GM19238 (cell line): ENCODE data around the gene VSIG8.
"Not testable (repeated sequence)": the region's sequence is repeated elsewhere in the genome, so short reads cannot be mapped to it uniquely, and the experiment has no call there.

ENCODE experiments used
- DNase-seq: peaks from one replicate; pipeline ENCODE4 v3.0.0; 2011; ENCODE audit warnings: low spot score; ENCODE audit not compliant: insufficient read length

The VSIG8 gene, protein sequence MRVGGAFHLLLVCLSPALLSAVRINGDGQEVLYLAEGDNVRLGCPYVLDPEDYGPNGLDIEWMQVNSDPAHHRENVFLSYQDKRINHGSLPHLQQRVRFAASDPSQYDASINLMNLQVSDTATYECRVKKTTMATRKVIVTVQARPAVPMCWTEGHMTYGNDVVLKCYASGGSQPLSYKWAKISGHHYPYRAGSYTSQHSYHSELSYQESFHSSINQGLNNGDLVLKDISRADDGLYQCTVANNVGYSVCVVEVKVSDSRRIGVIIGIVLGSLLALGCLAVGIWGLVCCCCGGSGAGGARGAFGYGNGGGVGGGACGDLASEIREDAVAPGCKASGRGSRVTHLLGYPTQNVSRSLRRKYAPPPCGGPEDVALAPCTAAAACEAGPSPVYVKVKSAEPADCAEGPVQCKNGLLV

DNA sequence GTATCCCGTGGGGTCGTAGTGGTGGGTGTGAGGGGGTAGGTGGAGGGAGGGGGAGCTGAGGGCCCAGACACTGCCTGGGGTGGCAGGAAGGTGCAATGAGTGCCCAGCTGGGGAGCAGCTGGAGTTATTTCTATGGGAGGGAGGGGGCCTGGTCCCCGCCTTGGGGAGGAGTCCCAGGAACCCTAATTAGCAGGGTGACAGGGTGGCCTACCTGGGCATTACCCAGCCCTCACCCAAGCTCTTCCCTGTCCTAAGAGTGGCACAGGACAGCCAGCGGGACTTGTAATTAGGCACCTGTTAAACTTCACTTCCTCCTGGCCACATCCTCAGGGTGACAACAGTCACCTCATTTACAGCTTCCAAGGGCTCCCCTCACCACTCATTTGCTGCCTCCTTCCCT is at the start of gene VSIG8:
VSIG8 (minus strand) TSS at position 101 of the 400 bp plus-strand sequence. CDS start 136 bp downstream, outside the sequence.
- no peak for DNase-seq

DNA sequence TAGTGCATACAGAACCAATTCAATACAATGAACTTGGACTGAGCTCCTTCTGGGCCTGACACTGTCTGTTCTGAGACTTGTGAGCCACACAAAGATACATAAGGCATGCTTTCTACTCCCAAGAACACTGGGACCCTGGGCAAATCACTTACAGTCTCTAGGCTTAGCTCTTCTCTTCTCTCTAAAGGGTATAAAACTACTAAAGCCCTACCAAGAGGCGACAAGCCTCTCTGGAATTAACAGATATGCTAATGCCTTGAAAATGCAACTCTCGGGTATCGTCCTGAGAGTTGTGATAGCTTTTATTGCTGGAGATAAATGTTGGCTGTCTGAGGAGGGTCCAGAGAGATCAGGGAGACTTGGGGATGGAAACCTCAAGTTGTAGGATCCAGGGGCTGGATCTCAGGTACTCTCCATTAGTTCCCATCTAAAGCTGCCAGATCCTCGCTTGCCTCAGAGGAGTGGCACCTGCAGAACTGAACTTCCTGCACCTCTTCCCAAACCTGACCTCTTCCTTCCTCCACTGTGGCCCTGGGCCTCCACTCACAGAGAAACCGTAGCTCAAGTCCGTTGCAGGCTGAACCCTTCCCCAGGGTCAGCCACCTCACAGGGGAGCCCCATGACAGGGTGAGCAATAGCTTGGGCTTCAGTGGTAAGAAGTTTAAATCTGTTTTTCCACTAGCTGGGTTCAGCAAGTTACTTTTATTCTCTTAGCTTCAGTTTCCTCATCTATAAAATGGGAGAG is 49.0 kb upstream of the VSIG8 start:
- no peak for DNase-seq

DNA sequence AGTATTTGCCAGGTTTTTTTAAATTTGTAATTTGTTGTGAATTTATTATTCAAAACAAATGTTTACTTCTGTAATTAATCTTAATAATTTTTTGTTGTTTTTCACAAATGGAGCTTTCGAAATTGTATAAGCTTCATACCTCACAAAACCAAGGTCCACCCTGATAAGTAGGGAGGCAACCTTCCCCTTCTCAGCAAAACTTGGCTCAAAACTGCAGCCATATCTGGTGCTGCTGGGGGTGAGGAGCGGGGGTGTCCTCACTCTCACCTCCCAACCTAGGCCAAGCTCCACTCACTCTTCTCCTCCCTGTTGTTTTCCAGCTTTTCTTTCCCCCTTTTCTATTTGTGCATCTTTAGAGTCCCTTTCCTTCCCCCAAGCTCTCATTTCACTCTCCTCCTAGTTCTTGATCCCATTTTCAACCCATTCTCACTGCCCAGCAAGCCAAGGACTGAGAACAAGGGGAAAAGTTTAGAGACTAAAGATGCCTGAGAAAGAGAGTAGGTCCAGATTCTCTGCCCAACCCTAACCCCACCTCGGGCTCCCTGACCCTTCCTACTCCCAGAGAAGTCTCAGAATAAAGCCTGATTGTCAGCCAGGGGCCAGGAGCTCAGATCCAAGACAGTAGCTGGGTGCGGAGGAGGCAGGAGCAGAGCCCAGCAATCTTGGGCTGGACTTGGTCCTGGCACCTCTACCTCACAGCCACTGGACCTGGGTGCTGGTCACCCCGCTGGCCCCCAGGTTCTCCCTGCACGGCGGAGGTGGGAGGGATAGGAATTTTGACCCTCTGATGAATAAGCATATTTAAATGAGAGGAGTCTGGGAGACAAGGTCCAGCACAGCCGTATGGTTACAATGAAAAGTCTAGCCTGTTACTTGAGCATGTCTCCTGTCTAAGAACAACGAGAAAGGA is 45.8 kb upstream of the VSIG8 start:
- no peak for DNase-seq

DNA sequence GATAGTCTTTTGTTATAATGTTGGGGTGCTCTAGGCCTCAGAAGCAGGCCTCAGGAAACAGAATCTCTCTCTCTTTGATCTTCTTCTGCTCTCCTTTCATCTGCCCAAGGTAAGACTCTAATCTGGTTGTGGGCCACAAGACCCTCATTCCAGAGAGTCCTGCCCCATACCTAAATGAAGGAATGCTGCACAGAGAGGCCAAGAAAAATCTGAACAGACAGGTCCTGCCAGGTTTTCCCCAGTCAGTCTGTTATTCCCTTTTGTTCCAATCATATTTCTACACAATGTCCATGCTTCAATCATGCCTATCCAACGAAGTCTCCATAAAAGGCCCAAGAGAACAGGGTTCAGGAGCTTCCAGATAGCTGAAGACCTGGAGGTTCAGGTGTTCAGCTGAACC is 44.5 kb upstream of the VSIG8 start:
- no peak for DNase-seq

DNA sequence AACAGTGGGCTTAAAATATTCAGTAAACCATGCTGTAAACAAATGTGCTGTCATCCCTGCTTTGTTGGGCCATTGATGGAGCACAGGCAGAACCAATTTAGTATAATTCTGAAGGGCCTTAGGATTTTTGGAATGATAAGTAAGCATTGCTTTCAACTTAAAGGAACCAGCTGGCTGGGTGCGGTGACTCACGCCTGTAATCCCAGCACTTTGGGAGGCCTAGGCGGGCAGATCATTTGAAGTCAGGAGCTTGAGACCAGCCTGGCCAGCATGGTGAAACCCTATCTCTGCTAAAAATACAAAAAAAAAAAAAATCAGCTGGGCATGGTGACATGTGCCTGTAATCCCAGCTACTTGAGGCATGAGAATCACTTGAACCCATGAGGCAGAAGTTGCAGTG is 41.6 kb upstream of the VSIG8 start:
- DNase-seq, result not testable (repeated sequence)

DNA sequence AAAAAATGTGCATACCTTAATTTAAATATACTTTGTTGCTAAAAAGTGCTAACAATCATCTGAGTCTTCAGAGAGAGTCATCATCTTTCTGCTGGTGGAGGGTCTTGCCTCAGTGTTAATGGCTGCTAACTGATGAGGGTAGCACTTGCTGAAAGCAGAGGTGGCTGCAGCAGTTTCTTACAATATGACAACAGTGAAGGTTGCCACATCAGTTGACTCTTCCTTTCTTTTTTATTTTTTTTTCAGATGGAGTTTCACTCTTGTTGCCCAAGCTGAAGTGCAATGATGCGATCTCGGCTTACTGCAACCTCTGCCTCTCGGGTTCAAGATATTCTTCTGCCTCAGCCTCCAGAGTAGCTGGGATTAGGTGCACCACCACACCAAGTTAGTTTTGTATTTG is 40.1 kb upstream of the VSIG8 start:
- DNase-seq, result no peak

DNA sequence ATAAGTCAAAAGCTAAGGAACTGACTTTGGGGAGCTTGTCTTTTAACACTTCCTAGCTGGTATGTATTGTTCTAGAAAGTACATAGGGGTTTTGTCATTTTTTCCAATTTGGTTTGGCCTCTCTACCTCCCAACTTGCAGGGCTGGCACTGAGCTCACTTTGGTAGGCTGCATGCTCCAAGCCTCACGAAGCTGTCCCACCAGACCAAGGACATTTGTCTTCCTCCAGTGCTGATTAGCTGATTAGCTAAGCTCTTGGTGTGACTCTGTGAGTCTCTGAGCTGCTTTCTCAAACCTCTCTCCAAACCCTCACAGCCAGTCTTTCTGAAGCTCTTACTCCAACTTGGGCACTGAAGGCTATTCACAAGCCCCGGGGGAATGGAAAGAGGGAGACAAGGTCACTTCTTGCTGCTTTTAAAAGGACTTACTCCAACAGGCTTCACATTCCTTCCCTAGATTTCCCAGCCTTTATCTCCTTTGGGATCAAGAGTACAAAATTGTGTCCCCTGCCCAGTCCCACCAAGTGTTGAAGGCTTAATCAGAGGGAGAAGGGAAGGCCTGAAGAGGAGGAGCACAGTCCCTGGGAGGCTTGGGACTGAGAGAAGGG is 38.4 kb upstream of the VSIG8 start:
- no peak for DNase-seq

DNA sequence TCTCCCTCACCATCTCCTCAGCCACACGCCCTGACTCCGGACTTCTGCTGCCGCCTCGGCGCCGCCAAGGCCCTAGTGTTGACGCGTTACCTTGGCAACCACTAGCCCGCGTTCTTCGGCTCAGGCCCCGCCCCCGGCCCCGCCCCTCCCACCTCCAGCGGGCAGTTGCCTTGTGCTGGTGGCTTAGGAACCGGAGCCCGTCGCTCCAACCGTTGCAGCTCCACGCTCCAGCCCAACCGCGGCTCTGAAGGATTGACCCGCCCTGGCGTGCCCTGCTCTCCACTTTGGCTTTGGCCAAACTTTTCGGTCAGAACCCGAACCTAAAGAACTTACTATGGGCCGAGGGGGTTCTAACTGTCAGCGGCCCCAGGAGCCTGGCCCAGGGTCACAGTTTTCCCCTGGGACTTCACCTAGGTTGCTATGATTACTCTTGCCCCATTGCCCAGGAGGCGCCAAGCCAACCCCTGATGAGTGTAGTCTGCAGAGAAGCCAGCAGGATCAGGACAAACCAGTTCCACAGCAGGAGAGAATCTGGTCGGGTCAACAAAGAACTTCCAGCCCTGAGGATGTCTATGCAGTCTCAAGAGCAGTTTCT is 37.7 kb upstream of the VSIG8 start, which contains the start of gene CFAP45:
CFAP45 (minus strand) TSS at position 80 of the 595 bp plus-strand sequence; CDS start at position 13, 67 bp downstream.
- DNase-seq, result no peak

DNA sequence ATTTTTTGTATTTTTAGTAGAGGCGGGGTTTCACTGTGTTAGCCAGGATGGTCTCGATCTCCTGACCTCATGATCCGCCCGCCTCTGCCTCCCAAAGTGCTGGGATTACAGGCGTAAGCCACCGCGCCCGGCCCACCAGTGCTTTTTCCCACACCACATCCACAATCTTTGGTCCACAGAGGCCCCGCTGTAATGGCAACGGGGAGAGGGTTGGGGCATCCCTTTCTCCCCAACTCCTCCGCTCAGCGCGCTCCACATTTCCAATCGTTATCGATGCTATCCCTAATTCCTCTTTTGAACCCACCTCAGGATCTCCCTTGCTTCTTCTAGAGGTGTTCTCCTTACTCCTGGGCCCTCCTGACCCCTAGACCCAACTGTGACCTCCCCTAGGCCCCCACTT is 37.2 kb upstream of the VSIG8 start:
- not testable (repeated sequence) for DNase-seq

DNA sequence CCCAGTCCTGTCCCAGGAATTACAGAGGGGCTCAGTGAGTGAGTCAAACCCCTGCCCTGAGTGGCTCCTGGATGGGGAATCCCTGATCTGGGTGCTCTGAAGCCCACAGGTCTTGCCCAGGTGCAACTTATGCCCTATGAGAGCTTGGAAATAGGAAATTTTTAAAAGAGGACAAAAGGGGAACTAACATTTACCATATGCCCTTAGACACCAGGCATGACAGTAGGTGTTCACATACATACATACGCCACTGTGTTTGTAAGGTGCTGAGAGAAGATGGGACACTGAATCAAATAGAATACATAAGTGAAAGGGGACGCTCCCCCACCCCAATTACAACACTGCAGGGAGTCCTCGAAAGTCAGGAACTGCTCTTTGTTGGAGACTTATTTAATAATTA is 36.1 kb upstream of the VSIG8 start:
- DNase-seq, result no peak

DNA sequence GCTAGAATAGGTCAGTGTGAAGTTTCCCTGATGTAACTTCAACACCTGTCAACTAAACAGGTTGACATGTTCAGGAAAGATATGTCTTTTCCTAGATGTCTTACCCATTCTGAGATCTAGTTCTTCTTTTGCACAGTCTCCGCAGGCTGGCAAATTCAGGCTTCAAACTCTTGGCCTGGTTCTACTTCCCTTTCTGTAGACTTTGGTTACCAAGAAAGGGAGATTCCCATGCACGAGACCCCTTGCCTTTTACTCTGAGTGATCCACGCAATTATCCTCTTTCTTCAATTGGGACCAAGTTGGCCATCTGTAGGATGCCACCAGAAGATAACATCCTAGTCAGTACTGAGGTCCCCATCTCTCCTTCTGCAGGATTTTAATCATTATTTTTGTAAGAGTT is 35.5 kb upstream of the VSIG8 start:
- DNase-seq, result no peak

DNA sequence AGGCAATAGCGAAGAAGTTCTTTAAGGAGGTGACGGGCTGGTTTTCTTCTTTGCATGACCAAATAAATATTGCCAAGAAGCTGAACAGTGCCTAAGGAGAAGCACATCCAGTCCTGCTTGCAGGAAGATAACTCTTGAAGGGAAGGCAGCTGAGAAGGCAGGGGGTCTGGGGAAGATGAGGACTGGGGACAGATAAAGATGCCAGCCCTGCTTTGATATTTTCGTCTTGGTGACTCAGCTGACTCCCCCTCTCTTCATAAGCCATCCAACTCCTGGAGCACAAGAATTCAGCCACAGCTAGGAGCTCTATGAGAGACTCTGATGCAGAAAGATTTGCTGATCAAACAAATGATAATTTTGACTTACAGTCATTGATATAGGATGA is 34.1 kb upstream of the VSIG8 start:
- DNase-seq, result no peak

DNA sequence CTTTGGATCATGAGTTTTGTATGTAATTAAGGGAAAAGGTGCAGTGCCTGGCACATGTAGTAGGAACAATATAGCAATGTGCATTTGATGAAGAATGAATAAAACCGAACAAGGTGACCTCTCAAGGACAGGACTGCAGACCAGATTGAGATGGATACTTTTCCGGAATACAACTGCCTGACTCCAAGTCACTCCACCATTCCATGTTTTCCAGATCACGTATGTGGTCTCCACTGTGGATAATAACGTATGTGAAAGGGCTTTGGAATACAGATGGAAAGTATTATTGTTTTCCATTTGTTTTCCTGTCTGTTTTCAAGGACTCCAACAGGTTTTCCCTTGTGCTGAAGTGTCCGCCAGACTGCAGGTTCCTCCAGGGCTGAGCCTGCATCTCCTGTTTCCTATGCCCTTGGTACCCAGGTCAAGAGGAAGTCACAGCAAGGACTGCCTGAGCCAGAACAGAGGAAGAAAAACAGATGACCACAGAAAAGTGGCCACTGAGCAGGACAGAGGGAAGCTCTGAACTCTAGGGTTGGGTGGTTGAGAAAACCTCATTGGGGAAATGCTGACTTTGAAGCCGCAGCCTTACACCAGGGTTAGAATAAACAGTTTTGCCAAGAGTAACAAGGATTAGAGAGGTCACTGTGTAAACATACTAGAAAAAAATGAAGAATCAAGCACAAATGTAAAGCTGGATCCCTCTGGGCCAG is 33.5 kb upstream of the VSIG8 start:
- DNase-seq, result no peak

DNA sequence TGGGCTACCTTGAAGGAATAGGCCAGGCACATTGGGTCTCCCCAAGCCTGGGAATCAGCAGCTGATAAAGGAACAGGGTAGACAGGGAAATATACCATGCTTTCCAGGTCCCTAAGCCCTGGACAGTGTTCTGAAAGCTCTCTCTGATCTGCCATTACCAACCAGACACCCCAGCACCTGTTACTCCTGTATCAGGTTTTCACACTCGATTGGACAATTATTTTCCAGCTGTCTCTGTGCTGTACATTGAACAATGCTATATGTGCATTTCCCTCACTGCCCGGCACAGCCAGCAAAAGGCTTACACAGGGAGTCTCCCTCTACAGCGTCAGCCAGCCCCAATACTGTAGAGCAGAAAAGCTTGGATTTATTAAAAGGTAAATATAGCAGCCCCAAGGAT is 32.8 kb upstream of the VSIG8 start:
- DNase-seq, result no peak

DNA sequence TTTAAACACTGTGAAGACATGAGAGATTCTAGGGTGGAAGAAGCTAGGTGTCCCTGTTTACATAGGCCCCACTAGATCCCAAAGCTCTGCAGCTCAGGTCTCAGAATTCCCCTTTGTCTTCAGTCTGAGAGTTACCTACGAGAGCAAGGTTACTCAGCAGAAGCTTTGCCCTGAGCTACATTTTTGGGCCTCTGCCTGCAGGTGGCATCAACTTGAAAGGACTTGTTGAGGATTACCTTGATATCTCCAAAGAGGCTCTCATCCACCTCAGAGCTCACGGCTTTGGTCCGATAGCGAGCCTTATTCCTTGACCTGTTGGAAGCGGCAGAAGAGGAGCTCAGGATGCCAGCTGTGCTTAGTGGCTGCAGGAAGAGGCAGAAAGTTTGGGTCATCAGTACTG is 30.5 kb upstream of the VSIG8 start:
- no peak for DNase-seq

DNA sequence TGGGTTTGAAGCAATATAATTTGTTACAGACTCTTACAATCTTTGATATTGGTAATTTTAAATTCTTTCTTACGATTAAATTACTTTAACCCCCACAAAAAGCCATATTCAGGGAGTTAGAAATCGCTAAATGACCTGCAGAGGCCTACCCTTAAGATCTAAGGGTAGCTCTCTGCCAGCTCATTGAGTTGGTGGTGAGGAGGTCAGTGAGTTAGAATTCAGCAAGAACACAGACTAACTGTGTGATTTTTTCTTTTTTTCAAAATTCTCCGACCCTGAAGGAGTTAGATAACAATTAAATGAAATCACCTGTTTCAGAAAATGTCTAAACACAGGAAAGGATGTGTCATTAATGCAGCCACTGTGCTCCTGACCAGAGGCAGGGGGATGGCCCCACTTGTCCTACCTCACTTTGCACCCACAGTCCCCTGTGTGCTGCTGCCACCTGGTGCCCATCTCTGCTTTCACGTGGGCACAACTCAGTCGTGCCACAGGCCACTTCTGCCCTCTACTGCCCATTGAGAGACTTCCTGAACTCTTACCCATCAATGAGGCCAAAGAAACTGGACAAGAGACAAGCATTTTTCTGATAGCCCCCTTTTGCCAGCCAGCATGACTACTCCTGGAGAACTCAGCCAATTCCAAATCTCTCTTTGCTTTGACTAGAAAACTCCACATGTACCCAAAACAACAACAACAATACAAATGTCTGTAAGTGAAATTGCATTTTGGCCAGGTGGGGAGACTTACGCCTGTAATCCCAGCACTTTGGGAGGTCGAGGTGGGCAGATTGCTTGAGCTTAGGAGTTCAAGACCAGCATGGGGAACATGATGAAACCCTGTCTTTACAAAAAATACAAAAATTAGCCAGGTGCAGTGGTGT is 29.1 kb upstream of the VSIG8 start:
- DNase-seq, result peak; percentile 45

DNA sequence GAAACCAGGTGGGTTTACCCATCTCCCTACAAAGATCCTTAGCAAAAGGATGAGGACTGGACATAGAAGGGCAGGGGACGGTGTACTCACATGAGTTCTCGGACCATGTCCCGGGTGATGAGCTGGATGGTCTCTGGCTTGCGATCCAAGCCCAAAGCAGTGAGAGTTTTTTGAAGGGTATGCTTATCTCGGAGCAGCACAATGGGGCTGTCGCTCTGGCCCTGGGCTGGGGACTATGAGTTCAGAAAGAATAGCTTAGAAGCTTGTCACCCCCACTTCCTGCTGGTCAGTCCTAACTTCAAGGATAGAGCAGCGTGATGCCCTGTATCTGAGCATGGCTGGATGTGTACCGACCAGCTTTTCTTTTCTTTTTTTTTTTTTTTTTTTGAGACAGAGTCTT is 27.9 kb upstream of the VSIG8 start:
- DNase-seq, result no peak

DNA sequence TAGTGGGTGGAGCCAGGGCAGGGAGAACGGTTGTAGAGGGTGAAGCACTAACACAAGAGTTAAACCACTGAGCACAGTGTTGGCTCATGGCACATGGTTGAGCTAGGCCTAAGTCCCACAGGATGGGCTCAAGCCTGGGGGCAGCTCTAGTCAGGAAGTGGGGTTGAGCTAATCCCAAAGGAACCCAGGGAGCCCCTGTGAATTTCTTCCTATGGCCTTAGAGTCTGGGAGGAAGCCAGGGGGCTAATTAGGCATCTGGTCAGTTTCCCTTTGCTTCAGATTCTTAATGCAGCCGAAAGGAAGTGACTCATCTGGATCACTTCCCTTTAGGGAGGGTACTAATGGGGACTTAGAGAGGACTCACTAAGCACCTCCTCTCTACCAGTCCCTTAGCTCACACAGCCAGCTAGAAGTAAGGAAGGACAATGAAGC is 27.4 kb upstream of the VSIG8 start:
- peak; percentile 71 for DNase-seq

DNA sequence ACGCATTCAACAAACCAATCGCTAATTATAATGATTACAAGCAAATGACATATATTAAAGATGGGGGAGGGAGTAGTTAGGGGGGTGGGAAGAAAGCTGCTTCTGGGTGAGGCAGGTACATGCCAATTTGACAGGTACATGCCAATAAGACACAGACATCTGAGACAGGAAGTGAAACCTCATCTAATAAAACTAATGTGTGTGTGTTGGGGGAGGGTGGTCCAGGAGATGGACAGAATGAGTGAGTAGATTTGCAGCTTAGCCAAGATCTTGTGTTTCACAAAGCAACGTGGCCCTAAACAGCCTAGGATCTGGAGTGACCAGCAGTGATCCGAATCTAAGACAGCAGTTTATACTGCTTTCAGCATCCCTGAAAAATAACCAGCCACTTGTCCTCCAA is 26.7 kb upstream of the VSIG8 start:
- DNase-seq, result no peak
